ENCODE data around the gene FRMD8. TPM values are rescaled to one million over a fixed set of nuclear protein-coding genes. Genes with fewer than 3 reads are reported as not detected.
"Not testable (repeated sequence)": the region's sequence is repeated elsewhere in the genome, so short reads cannot be mapped to it uniquely, and the experiment has no call there.

The FRMD8 gene
- total and polyA plus RNA-seq, 2 of the 8 experiments (the other 6 are each of a cell fraction or from before 2014, with no cell fraction given), result 15.0 to 19.2 TPM

DNA sequence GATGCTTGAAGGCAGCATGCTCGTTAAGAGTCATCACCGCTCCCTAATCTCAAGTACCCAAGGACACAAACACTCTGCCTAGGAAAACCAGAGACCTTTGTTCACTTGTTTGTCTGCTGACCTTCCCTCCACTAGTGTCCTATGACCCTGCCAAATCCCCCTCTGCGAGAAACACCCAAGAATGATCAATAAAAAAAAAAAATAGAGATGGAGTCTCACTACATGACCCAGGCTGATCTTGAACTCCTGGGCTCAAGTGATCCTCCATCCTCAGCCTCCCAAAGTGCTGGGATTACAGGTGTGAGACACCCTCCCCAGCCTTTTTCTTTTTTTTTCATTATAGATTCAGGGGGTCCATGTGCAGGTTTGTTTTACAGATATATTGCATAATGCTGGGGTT, 65.8 kb downstream of the FRMD8 start:
- H3K4me2 ChIP-seq (ENCODE audit: insufficient read depth in 1 of 2, low read depth in 2 of 2, low read length in 2 of 2); H3K56ac ChIP-seq (replicated peaks; ENCODE audit: insufficient read length, low read depth, low read length); H3K4me3 ChIP-seq (ENCODE audit: extremely low read depth in 1 of 4, insufficient read depth in 2 of 4, low read depth in 3 of 4, low read length in 4 of 4); H2AFZ ChIP-seq (ENCODE audit: low read length); H4K20me1 ChIP-seq (replicated peaks in 1 of 2; ENCODE audit: control insufficient read depth in 1 of 2, insufficient read depth in 2 of 2, low read length in 2 of 2); H3K27ac ChIP-seq (ENCODE audit: low read depth, low read length); CTCF ChIA-PET (ENCODE audit: partially characterized antibody); H4K5ac ChIP-seq (ENCODE audit: insufficient read length, low read depth, low read length); H3K18ac ChIP-seq (ENCODE audit: extremely low read depth, low read length); H4K91ac ChIP-seq (replicated peaks; ENCODE audit: insufficient read length, low read length); H3K4ac ChIP-seq (replicated peaks; ENCODE audit: insufficient read length, low read depth, low read length); H3K36me3 ChIP-seq (ENCODE audit: control insufficient read depth in 2 of 4, insufficient read depth in 4 of 4, low read length in 3 of 4); H2BK12ac ChIP-seq (ENCODE audit: low read depth, low read length); H2BK5ac ChIP-seq (ENCODE audit: low read depth, low read length); H3K4me1 ChIP-seq (replicated peaks in 1 of 4; ENCODE audit: control insufficient read depth in 3 of 4, insufficient read depth in 4 of 4, low read length in 3 of 4); H2BK20ac ChIP-seq (ENCODE audit: low read length); H4K8ac ChIP-seq (ENCODE audit: extremely low read depth, insufficient read depth, low read length); H3K9me3 ChIP-seq (ENCODE audit: insufficient read depth in 2 of 2, low read depth in 1 of 2, low read length in 1 of 2); H2BK15ac ChIP-seq (ENCODE audit: low read length); H2AK5ac ChIP-seq (ENCODE audit: low read depth, low read length); H3K14ac ChIP-seq (ENCODE audit: insufficient read length); H2BK120ac ChIP-seq (replicated peaks; ENCODE audit: low read depth, low read length); DNase-seq (ENCODE audit: low read depth in 1 of 2, low spot score in 2 of 2); H3K9ac ChIP-seq (replicated peaks in 1 of 4; ENCODE audit: extremely low read depth in 1 of 4, low read depth in 3 of 4, low read length in 3 of 4); H3K23ac ChIP-seq (ENCODE audit: insufficient read length); H3K79me2 ChIP-seq (ENCODE audit: control insufficient read depth in 1 of 2, insufficient read depth in 2 of 2, low read length in 2 of 2); H3K79me1 ChIP-seq (ENCODE audit: low read depth, low read length); FAIRE-seq; H3K23me2 ChIP-seq (ENCODE audit: low read depth, low read length): not testable (repeated sequence)
- H3K27me3 ChIP-seq (replicated peaks in 1 of 4; ENCODE audit: control insufficient read depth in 3 of 4, extremely low read depth in 1 of 4, insufficient read depth in 3 of 4, low read length in 3 of 4), result peaks cover 9 to 33% (median 28%) of the 10 kb centered on the region in 4 experiments
- 85% methylated on average over 1 of the region's 3 CpGs; no CpG with 5 or more reads in 1 of the 2 experiments for WGBS, 2 experiments (ENCODE audit: extremely low coverage in 1 of 2, insufficient coverage in 1 of 2, insufficient read length in 1 of 2, insufficient replicate concordance in 2 of 2, low coverage in 1 of 2, low lambda C conversion rate in 2 of 2, missing lambda C conversion rate in 1 of 2)
- POLR2A ChIA-PET (ENCODE audit: partially characterized antibody), result interaction anchor here (1.4 to 1.5 kb wide), 2 partner anchors 30 to 53 kb away, joined by 3 to 8 read pairs; partner anchors contain the start of gene NEAT1

Measured in H1 (cell line).